GM12878 (cell line): ENCODE data around the gene SCN7A. TPM values are rescaled to one million over a fixed set of nuclear protein-coding genes. Genes with fewer than 3 reads are reported as not detected.

ENCODE experiments used
- ATAC-seq: fragments of 200-7000 bp; cut with Tn5 transposase; 3 replicates; pipeline ENCODE4 v1.9.1; 2020; ENCODE audit warnings: mild to moderate bottlenecking, moderate library complexity
- BruUV-seq: library from RNA; stranded (reverse); fragments of 400-500 nt; replicated peaks from 2 replicates; lab custom pipeline; 2021; lab: Mats Ljungman, UMichigan
- CTCF ChIA-PET: fragments of 300-600 bp; sonication (Branson Sonifier 250); formaldehyde crosslinking; extraction: SDS; loops from one replicate; lab custom pipeline; 2021; ENCODE audit warnings: inconsistent platforms; lab: Yijun Ruan, JAX
- POLR2A ChIA-PET: fragments of 350-600 bp; formaldehyde crosslinking; extraction: SDS; loops from one replicate; lab custom pipeline; 2021; ENCODE audit warnings: inconsistent platforms; lab: Charles Lee
- RAD21 ChIA-PET: fragments of 300-600 bp; sonication (Branson Sonifier 250); formaldehyde crosslinking; loops from one replicate; lab custom pipeline; 2023; ENCODE audit warnings: antibody characterized with exemption; ENCODE audit not compliant: unreplicated experiment; lab: Charles Lee
- SMC1A ChIA-PET: fragments of 300-600 bp; sonication (Branson Sonifier 250); formaldehyde crosslinking; loops from one replicate; lab custom pipeline; 2023; ENCODE audit not compliant: unreplicated experiment, uncharacterized antibody; lab: Charles Lee
- DNase-seq: peaks from one replicate; pipeline ENCODE4 v3.0.0-alpha.2; 2011; ENCODE audit warnings: low read depth, low spot score
- FAIRE-seq: peaks from 3 replicates; lab custom pipeline; 2011; peaks lifted over from hg19 to GRCh38; lab: Jason Lieb, UNC
- H2AFZ ChIP-seq: 2 replicates; pipeline ENCODE4 v1.6.0; 2011; ENCODE audit warnings: low read depth, low read length, control low read depth; ENCODE audit not compliant: control insufficient read depth
- H3K27ac ChIP-seq: 2 replicates; pipeline ENCODE4 v1.5.1; 2011; ENCODE audit warnings: control low read depth; ENCODE audit not compliant: control insufficient read depth, insufficient read depth
- H3K27me3 ChIP-seq, 2 experiments: replicated peaks in 1 of 2; 2 replicates each; pipeline versions ENCODE4 v1.6.0 to v1.6.1; 2011; ENCODE audit warnings: low read length in 1 of 2; ENCODE audit not compliant: control insufficient read depth in 2 of 2, insufficient read depth in 2 of 2
- H3K36me3 ChIP-seq, 2 experiments: 2 replicates each; pipeline ENCODE4 v1.5.1; 2011; ENCODE audit warnings: low read length in 1 of 2; ENCODE audit not compliant: control insufficient read depth in 2 of 2, insufficient read depth in 2 of 2
- H3K4me1 ChIP-seq: 2 replicates; pipeline ENCODE4 v1.6.1; 2011; ENCODE audit warnings: mild to moderate bottlenecking, low read length, moderate library complexity, mixed read lengths; ENCODE audit not compliant: control insufficient read depth, insufficient read depth
- H3K4me2 ChIP-seq: 2 replicates; pipeline ENCODE4 v1.6.0; 2011; ENCODE audit warnings: control low read depth; ENCODE audit not compliant: control insufficient read depth, insufficient read depth
- H3K4me3 ChIP-seq: fragments of 200-600 bp; sonication (generic); 2 replicates; pipeline ENCODE4 v1.5.1; 2016
- H3K79me2 ChIP-seq: 2 replicates; pipeline ENCODE4 v1.6.0; 2011; ENCODE audit warnings: low read length; ENCODE audit not compliant: control insufficient read depth, insufficient read depth
- H3K9ac ChIP-seq: 2 replicates; pipeline ENCODE4 v1.8.0; 2011; ENCODE audit warnings: low read length, control low read depth, mixed read lengths; ENCODE audit not compliant: control insufficient read depth, insufficient read depth
- H3K9me3 ChIP-seq: replicated peaks from 3 replicates; pipeline ENCODE4 v1.5.1; 2011; ENCODE audit warnings: mild to moderate bottlenecking, low read length; ENCODE audit not compliant: control insufficient read depth, insufficient read depth
- H4K20me1 ChIP-seq: 2 replicates; pipeline ENCODE4 v1.6.0; 2011; ENCODE audit not compliant: control insufficient read depth, insufficient read depth
- CTCF ChIP-seq, 3 experiments: IDR thresholded peaks in 2 of 3; conservative IDR thresholded peaks in 1 of 3; 2 replicates each; pipeline ENCODE4 v1.5.1; 2011; ENCODE audit warnings: low read depth in 3 of 3, low read length in 3 of 3, mild to moderate bottlenecking in 3 of 3, control low read depth in 2 of 3, moderate library complexity in 2 of 3, inconsistent platforms in 1 of 3, mixed read lengths in 1 of 3; ENCODE audit not compliant: control insufficient read depth in 2 of 3, insufficient read depth in 1 of 3; ENCODE audit errors: extremely low read depth in 1 of 3
- HSF1 ChIP-seq: fragments of 150-350 bp; IDR thresholded peaks from 2 replicates; pipeline ENCODE4 v1.6.1; 2014; ENCODE audit warnings: mild to moderate bottlenecking, low read depth, low read length
- KLF5 ChIP-seq: fragments of 450-650 bp; IDR thresholded peaks from 2 replicates; pipeline ENCODE4 v1.6.1; 2014; ENCODE audit warnings: mild to moderate bottlenecking; ENCODE audit not compliant: partially characterized antibody
- SMAD1 ChIP-seq: fragments of 450-650 bp; IDR thresholded peaks from 2 replicates; pipeline ENCODE4 v1.6.1; 2018; ENCODE audit warnings: mild to moderate bottlenecking, low read depth; ENCODE audit not compliant: partially characterized antibody
- WGBS: methylation state at CpG from one replicate; pipeline ENCODE4 v1.1.6; 2016; ENCODE audit warnings: low lambda C conversion rate; ENCODE audit not compliant: insufficient replicate concordance, insufficient coverage; ENCODE audit errors: missing lambda C conversion rate; 5-methylcytosine and 5-hydroxymethylcytosine counted together
- in situ Hi-C: fragments of 300-500 bp; cut with MboI; formaldehyde crosslinking; loops from 9 replicates; pipeline ENCODE4 v1.14.3; 2018; ENCODE audit warnings: mixed read lengths
- intact Hi-C: fragments of 100-400 bp; cut with micrococcal nuclease; formaldehyde crosslinking; loops from one replicate; pipeline ENCODE4 v1.14.2; 2022; ENCODE audit not compliant: unreplicated experiment
- polyA plus RNA-seq, 11 experiments: library from polyadenylated mRNA; depleted of rRNA in 4 of 11; unstranded in 6 of 11; stranded (reverse) in 5 of 11; fragments of >200 nt; fragmentation: Nextera tagmentation in 4 of 11; fragmentation: Illumina TruSeq in 1 of 11; extraction: Ambion mirVana in 4 of 11; extraction: Trizol in 1 of 11; gene quantifications; 1 replicate in 1 of 11; 2 replicates in 10 of 11; pipeline versions ENCODE4 v1.2.1 to v1.2.3, GENCODE V29; 2011 to 2016; ENCODE audit warnings: inconsistent platforms in 2 of 11, missing spikeins in 2 of 11, low read depth in 1 of 11
- total RNA-seq, 4 experiments: library from RNA; depleted of rRNA in 3 of 4; stranded (reverse); fragments of >200 nt in 3 of 4; fragmentation: Illumina TruSeq in 1 of 4; extraction: Trizol in 1 of 4; gene quantifications; 2 replicates each; pipeline versions ENCODE4 v1.2.1 to v1.2.3, GENCODE V29; 2013 to 2021

SCN7A gene
- total and polyA plus RNA-seq, 10 of the 15 experiments (the other 5 are each of a cell fraction or from before 2014, with no cell fraction given) = 0.05 TPM; not detected in 9

DNA sequence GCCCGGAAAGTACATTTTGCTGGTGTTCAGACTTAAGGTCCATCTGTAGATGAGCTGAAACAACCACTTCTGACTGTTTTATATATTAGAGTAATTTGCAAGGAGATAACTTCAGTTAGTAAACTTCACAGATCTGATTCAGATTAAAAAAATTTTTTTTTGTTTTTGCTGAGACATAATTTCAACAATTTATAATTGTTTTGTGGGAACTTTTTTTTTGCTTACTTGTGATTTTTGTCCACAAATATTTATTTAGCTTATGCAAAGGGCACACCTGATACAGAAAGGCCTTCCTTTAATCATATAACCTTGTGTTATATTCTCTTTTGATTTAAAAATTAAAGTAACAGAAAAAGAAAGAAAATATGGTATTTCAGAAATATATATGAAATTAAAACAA is 108.7 kb downstream of the SCN7A start:
- no TSS peak for BruUV-seq
- no peaks in the 10 kb centered on the region for H3K27me3 ChIP-seq
- H3K4me3 ChIP-seq = no peak overlapping the region
- H3K79me2 ChIP-seq = no peaks in the 10 kb centered on the region
- no peak for TF ChIP-seq HSF1
- in situ Hi-C loops = no loop called here
- H2AFZ ChIP-seq = no peak overlapping the region
- ChIA-PET SMC1A (interaction anchor here (0.7 kb wide), 1 partner anchor 11 kb away, joined by 3 read pairs; no protein-coding TSS in a partner anchor), RAD21 (no interaction called here), POLR2A (no interaction called here), CTCF (interaction anchor here (1.0 kb wide), 1 partner anchor 68 kb away, joined by 3 read pairs; no protein-coding TSS in a partner anchor)
- DNase-seq (no peak), FAIRE-seq (no peak), ATAC-seq (no peak)
- H3K4me1 ChIP-seq = no peaks in the 10 kb centered on the region
- no peak overlapping the region for H3K27ac ChIP-seq
- no peaks in the 10 kb centered on the region for H3K36me3 ChIP-seq
- no peak overlapping the region for H3K9ac ChIP-seq
- no peak overlapping the region for H3K4me2 ChIP-seq
- intact Hi-C loops = no loop called here
- no peaks in the 10 kb centered on the region for H3K9me3 ChIP-seq
- no peaks in the 10 kb centered on the region for H4K20me1 ChIP-seq
- WGBS = 93% methylated on average over 1 of the region's 1 CpG

GRCh38 chr2:166384774-166385173 is 109.3 kb downstream of the SCN7A start:
- ChIA-PET POLR2A (no interaction called here), RAD21 (no interaction called here), SMC1A (no interaction called here), CTCF (no interaction called here)
- no peak for TF ChIP-seq KLF5
- TF ChIP-seq SMAD1 = peak; percentile 62
- TF ChIP-seq CTCF (IDR thresholded peaks at IDR 0.05 in 2 of 3, conservative IDR thresholded peaks at IDR 0.05 in 1 of 3; ENCODE audit: control insufficient read depth in 2 of 3, extremely low read depth in 1 of 3, insufficient read depth in 1 of 3, low read depth in 3 of 3, low read length in 3 of 3) = peak in 2 of 3 experiments; percentile 17 to 35; a peak in 3 of 6 replicates
- Histone ChIP-seq H3K36me3 (no peaks in the 10 kb centered on the region), H3K4me1 (no peaks in the 10 kb centered on the region), H3K9ac (no peak overlapping the region), H4K20me1 (no peaks in the 10 kb centered on the region), H3K27ac (no peak overlapping the region), H3K4me3 (no peak overlapping the region), H3K4me2 (no peak overlapping the region), H2AFZ (no peak overlapping the region), H3K9me3 (no peaks in the 10 kb centered on the region), H3K79me2 (no peaks in the 10 kb centered on the region), H3K27me3 (no peaks in the 10 kb centered on the region)
- DNase-seq (no peak), ATAC-seq (0 out of 3 replicates have a peak, but pooled peaks have one; percentile 22), FAIRE-seq (peak; percentile 54)
- BruUV-seq = no TSS peak
- WGBS = 23% methylated on average over 8 of the region's 8 CpGs
- in situ Hi-C loops (no loop called here), intact Hi-C loops (no loop called here)
